Raji (cell line): ENCODE data around the gene SERINC5.

Experiments used
- POLR2A ChIP-seq: IDR thresholded peaks from 2 replicates; pipeline ENCODE4 v1.6.1; 2011; ENCODE audit warnings: low read depth, low read length, control low read depth; ENCODE audit not compliant: insufficient read depth

Gene SERINC5

DNA sequence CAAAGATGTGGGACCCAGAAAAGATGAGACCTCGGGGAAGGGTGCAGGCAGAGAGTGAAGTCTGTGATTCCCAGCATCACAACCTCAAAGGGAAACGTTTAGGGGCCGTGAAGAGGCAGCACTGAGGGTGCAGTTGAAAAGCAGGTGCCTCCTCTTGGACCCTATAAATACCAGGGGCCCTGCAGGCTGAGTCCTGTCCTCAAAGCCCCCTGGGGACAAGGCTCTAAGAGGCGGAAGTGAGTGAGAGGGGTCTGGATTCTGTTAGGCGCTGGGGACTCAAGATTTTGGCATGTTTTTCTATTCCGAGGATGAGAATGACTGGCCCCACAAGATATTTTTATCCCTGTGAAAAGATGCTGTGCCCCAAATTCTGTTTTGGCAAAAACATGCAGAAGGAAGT is 112.9 kb downstream of the SERINC5 start:
- TF ChIP-seq POLR2A = no peak

DNA sequence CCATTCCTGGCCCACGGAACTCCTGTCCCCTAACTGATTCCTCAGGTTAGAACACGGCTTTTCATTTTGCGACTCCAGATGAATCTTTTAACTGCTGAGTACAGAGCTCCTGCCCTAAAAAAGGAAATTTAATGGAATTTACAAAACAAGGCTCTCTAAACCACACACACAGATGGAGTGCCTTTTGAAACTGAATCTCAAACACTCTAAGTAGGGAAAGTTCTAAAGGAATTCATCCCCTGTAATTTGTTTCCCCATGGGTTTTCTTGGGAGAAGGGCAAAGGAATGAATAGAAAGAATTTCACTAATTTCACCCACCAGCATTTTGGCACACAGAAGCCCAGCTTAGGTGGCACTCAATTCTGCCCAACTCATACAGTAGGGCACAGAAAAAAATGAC is 114.2 kb downstream of the SERINC5 start:
- no peak for TF ChIP-seq POLR2A

DNA sequence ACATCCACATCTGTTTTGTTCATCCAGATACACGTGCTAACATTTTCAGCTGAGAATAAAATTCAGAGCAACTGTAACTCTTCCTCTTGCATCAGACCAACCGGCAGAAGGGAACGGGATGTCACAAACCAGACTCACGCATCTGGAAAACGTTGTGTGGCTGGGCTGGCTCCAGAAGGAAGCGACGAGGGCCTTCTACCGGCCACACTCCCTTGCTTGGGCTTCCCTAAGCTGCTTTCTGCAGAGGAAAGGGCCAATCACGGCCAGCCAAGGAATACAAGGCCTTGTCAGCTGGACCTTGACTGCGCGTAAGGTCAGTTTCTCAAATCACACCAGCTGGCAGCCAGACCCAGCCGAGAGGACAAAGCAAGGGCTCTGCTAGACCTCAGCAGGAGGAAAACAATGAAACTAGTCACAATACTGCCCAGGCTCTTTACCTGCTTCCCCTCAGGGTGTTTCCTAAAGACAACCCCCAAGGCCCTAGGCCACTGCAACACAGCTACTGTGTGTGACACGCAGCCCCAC is 114.6 kb downstream of the SERINC5 start:
- no peak for TF ChIP-seq POLR2A

DNA sequence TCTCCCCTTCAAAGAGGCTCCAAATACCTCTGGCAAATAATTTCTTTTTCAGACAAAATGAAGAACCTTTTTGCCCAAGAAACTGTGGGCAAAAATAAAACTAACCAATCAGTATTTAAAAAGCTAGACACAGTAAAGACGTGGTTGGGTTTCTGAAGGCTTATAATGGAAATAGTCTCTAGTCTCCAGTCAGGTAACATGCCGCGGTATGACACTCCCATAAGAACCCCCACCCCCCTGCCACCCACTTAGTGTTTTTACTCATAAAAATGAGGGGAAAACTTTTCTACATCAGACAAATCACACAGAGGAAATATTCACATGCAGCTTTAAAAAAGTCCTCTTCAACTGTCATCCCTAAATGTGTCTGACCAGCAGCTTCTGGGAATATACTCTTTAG is 115.4 kb downstream of the SERINC5 start:
- TF ChIP-seq POLR2A = no peak

DNA sequence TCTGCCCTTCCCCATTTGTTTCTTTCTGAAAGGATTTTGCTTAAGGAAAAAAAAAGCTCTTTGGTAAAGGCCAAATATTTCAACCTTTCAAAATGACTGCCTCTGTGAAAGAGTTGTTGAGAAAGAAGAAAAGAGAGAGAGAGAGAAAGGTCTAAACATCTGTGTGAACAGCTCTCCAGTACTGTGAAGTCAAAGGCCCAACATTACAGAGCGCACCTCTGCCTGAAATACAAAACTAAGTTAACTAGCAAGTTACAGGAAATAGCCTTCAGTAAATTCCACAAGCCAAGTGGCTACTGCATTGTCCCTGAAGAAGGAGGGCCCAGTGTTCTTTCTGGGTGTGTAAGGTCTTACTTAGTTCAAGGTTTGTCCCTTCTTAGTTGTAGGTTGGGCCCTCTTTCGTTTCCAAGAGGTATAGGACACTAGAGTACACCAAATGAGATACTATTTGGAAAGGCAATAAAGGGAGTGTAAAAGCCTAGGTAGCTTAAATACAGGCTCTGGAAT is 116.3 kb downstream of the SERINC5 start:
- TF ChIP-seq POLR2A = no peak

DNA sequence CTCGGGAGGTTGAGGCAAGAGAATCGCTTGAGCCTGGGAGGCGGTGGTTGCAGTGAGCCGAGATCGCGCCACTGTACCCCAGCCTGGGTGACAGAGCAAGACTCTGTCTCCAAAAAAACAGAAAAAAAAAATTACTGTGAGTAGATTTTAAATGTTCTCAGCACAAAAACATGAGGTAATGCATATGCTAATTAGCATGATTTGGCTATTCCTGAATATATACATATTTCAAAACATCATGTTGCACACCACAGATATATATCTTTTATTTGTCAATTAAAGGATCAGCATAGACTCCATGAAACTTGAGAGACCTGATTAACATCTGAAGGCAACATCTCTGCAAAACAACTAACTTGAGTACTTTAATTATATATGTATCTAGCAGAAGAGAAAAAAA is 117.4 kb downstream of the SERINC5 start:
- no peak for TF ChIP-seq POLR2A

DNA sequence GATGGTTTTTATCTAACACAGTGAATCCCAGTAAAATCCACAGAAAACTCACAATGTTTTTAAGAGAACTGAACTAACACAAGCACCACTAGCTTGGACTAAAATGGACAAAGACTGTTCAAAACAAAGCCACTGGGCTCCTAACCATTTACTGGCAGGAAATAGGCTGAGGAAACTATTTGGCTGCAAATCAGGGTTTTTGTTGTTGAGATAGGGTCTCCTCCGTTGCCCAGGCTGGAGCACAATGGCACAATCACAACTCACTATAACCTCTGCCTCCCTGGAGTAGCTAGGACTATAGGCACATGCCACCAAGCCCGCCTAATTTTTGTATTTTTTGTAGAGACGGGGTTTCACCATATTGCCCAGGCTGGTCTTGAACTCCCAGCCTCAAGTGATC is 121.0 kb downstream of the SERINC5 start:
- TF ChIP-seq POLR2A = no peak

DNA sequence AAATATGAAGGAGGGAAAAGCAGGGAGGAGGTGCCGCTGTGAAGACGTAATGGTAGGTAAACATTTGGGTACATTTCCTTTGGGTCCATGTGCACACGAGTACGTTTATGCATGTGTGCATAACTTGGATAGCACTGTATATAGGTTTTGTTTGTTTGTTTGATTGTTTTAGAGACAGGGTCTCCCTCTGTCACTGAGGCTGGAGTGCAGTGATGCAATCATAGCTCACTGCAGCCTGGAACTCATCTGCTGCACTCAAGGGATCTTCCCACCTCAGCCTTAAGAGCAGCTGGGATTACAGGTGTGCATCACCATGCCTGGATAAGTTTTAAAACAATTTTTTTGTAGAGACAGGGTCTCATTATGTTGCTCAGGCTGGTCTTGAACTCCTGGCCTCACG is 126.7 kb downstream of the SERINC5 start:
- no peak for TF ChIP-seq POLR2A

DNA sequence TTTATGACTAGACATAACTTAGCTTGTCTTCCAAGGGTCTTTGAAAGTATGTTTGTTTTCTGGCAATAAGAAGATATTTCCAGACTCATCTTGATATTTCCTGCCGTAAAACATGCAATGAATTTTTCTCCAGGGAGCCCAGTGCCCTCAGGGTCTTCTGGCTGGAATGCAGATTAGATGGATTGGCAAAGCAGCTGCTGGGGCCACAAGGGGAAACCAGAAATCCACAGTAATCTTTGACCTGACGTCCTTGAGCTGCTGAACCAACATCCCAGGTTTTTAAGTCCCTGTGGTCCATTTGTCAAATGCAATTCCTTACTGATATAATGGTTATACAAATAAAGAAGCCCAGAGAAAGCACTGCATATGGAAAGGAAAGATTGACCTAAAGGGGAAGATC is 127.7 kb downstream of the SERINC5 start:
- no peak for TF ChIP-seq POLR2A

DNA sequence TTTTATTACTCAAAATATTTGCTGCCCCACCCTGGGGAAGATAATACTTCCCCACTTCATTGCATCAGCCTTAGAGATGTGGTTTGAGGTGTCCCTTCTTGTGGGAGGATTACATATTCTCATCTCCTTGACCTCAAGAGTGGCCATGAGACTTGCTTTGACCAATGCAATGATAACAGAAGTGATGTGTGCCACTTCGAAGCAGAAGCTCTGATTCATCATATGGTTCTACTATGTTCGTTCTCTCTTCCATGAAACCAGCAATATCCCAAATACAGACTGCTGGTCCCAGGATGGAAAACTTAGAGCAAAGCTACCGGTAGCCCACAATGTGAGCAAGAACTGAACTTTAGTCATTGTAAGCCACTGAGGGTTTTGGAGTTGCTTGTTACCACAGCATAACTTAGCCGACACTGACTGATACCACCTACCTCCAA is 128.7 kb downstream of the SERINC5 start:
- no peak for TF ChIP-seq POLR2A

DNA sequence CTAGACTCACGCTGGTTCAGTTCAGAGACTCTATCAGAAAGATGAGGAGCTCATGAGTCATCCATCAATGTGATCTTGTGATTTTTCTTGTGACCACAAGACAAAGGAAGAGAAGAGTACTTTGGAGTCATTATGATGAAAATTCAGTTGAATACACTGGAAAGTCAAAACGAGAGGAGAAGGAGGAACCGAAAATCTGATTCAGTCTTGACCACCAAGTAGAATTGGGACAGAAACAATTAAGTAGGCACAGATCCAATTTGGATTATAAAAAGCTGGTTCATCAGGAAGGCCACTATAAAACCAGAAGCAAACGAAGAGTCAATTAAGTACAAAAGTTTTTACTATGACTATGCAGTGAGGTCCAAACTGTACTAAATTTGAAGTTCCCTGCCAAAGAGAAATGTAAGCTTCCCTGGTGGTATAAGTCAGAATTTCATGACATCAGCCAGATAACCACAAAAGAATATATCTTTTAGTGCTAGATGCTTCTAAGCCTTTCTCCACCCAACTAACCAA is 129.8 kb downstream of the SERINC5 start:
- TF ChIP-seq POLR2A = no peak

DNA sequence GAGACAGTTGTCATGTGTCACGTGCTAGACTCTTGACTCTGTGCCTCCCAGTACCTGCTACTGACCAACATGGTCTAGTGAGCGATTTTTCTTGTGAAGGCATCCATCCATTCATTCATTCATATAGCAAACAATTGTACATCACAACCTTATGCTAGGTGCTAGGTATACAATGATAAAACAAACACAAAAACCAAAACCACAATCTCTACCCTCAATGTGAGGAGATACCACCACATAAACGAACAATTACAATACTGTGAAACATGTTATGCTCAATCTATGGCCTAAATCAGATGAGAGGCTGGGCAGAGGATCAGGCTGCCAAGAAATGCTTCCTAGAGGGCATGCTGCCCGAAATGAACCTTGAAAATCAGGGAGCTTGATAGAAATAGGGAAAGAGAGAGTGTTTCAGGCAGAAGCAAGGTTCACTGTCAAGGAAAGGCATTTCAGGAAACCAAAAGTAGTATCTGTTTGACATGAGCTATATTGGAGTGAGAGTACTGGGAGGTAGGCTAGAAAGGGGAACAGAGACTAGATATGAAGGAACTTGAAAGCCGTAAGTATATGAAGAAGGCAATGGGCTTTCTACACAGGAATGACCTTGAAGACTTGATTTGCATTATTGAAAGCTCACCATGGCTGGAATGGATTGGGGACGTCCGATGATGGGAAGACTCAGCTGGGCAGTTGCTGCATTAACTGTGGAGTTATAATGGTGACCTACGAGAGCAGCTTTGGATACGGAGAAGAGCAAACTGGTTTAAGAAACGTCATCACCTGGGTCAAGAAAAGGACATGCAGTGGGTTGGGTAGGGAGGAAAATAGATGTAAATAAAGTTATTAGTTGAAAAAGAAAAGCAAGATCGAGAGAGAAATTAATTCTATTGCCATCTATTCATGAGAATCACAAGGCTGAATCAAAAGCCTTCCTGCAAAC is 130.6 kb downstream of the SERINC5 start:
- TF ChIP-seq POLR2A = no peak

DNA sequence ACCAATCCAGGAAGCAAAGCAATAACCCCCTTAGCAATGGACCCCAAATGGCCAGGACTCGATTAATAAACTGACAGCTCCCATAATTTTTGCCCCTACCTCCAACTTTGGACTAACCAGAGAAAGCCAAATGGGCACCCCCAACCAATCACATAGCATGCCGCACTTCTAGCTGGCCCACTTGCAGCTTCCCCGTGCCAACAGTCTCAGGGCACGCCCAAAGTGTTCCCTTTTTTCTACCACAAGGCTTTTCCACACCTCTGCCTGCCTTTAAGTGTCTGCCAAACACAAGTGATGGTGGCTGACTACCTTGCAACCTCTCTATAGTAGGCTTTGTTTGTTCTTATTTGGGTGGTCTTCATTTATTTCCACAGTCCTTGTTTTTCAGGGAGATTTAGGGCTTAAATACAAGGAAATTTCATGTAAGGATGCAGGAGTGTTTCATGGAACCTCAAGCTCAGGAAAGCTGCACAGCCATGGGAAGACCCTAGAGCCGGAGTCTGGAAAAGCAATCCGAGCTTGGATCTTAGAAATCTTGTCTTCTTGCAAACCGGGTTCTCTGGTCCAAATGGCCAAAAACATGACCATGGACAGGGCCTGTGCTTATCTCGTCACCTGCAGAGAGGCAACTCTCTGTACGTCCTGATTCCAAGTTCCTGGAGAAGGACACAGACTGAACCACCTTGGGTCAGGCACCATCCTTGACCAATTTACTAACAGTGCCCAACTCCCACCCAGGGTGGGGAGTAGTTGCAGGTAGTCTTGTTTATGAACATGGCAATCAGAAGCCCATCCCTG is 131.5 kb downstream of the SERINC5 start:
- no peak for TF ChIP-seq POLR2A

DNA sequence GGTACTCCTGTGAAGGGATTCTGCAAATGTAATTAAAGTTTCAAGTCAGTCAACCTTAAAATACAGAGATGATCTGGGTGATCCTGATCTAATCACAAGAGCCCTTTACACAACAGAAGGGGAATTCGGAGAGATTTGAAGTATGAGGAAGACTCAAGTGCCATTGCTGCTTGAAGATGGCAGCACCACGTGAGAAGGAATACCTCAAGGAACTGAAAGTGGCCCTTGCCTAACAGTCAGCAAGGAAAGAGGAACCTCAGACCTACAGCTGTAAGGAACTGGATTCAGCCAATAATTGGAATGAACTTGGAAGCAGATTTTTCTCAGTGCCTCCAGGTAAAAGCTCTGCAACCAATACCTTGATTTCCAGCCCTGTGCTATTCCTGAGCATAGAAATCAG is 133.3 kb downstream of the SERINC5 start:
- no peak for TF ChIP-seq POLR2A

DNA sequence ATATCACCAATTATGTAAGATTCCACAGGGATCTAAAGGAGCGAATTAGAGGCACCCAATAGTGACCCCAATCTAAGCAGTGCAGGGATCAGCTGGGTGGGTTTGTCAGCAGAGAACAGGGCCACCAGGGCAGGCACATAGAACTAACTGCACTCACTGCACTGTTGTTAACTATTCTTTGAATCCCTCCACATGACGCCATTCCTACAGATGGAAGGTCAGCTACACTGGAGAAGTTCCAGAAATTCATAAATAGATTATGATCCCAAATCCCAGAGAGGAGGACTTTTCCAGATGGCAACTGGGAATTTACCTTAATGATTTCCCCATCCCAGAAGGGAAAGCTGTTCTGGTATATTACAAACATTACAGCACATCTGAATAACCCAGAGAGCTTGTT is 136.5 kb downstream of the SERINC5 start:
- no peak for TF ChIP-seq POLR2A

DNA sequence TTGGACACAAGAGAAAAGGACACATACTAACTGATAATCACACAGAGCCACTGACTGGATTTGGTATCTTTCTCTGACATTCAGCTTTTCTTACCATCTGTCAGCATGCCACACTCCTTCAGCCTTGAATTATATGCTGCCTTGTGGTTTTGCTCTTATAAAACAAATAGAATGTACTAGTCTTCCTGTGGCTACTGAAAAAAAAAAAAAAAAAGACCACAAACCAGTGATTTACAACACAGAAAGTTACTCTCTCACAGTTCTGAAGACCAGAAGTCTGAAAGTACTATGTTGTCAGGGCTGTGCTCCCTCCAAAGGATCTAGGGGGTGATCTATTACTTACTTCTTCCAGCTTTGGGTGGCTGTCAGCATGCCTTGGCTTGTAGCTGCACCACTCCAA is 138.4 kb downstream of the SERINC5 start:
- TF ChIP-seq POLR2A = no peak

DNA sequence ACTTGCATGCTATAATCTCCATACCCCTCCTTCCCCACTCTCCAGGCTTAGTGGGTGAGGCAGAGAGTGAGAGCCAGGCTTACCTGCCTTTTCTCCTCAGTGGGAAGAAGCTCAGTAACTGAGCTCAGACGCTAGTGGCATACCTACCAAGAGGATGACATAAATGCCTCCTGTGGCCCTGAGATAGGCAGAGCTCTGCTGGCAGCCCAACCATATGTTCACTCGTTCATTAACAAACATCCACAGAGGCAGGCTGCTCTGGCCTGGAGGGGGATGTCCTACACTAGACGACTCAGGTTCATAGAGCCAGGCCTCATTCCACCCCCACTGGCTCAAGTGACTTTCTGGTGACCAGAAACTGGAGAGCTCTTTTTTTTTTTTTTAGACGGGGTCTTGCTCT is 139.4 kb downstream of the SERINC5 start:
- no peak for TF ChIP-seq POLR2A
